Right hindlimb (tissue), 1 donor: Measurements from ENCODE around the gene FYB2.

ENCODE experiments used
- DNase-seq: peaks from one replicate; pipeline ENCODE4 v3.0.0-alpha.2; 2018

Gene FYB2

GRCh38 chr1:56831871-56832693 lies 12.9 kb upstream of the FYB2 start:
- peak; percentile 80 for DNase-seq

GRCh38 chr1:56830052-56830451 lies 10.8 kb upstream of the FYB2 start:
- DNase-seq = no peak

- DNase-seq = no peak
Measured at GRCh38 chr1:56827711-56828110, 8.5 kb upstream of the FYB2 start.

DNA sequence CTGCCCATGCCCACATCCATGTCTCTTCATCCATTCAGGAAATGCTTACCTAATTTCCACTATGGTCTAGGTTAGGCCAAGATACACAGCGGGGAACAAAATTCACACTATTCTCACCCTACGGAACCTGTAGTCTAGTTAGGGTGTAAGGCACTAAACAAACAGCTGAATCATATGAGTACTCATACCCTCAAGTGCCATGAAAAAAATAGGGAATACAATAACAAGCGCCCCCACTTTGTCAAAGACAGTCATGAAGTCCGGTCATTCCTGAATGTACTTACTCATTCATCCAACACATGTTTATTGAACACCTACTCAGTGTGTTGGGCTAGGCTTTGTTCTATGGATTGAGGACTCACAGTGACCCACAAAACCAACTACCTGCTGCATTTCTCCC lies 6.2 kb upstream of the FYB2 start:
- DNase-seq = no peak

- DNase-seq = no peak
Measured at GRCh38 chr1:56824938-56825337, 5.7 kb upstream of the FYB2 start.

DNA sequence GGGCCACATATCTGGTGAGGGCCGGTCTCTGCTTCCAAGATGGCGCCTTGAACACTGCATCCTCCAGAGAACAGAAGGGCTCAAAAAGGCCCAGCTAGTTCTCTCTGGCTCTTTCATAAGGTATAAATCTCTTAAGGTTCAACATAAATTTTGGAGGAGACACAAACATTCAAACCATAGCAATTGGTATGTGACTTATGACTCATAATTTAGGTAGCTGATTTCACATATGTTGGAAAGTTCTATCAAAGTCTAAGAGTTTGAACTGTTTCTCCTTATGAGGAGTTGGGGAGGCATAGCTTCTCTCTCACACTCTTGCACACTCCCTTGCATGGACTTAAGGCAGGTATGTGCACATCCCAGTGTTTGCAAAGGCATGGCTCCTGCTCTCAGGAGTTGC lies 5.1 kb upstream of the FYB2 start:
- DNase-seq = no peak

GRCh38 chr1:56821462-56821797 lies 2.2 kb upstream of the FYB2 start:
- DNase-seq = no peak

DNA sequence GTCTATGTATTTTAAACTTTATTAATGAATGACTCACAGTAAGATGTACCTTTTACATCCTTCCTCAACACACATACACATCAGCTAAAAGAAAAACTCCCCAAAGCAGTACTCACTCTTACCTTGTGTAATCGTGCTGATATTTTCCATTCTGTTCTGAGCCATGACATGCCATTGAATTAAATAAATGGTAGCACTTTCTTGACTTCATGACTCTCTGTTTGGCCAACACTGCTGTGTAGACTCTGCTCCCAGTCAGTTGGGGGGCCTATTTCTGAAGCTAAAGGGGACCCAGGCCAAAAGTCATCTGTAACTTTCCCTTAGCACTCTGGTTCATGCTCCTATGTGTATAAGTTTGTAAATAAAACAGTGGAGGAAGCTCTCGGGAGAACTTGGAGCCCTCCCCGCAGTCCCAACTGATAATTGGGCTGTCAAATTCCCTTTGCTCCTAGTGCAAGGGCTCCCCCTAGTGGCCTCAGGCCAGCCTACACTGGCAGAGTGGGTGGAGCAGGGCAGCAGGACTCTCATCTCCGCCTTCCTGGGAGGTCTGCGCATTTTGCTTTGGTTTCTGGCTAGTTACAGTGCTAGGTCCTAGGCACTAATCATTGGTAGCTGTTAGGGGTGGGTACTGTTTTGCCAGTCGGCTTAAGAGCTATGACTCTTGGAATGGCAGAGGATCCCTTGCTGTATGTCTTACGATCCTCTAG lies 1.7 kb upstream of the FYB2 start:
- peak; percentile 76 for DNase-seq

GRCh38 chr1:56817716-56818463 lies 1.3 kb downstream of the FYB2 start:
- no peak for DNase-seq

DNA sequence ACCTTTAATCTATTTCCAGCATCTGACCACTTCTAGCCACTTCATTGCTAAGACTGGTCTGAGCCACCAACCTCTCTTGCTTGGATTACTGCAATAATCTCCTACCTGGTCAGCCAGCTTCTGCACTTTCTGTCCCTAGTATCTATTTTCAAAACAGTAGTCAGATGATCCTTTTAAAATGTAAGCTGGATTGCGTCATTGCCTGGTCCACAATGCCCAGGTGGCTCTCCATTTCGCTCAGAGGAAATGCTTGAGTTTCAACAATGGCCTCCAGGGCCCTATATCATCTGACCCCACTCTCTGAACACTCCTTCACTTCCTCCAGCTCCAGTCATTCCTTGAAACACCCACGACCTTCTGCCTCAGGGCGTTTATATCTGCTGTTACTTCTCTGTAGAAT lies 2.3 kb downstream of the FYB2 start:
- no peak for DNase-seq

DNA sequence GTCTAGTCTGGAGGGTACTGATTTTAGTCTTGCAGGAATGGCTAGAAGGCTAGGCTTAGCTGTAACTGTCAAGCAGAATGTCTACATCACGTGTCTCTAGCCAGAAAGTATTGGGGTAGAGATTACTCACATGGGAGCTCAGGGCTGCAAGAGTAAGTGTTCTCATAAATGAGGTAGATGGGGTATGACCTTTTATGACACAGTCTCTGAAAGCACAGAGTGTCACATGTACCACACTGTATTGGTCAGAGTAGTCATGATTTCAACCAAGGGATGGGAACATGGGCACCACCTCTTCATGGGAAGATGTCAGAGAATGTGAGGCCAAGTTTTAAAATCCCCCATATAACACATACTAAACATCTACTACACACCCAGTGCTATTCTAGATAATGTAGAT lies 2.9 kb downstream of the FYB2 start:
- DNase-seq = no peak

DNA sequence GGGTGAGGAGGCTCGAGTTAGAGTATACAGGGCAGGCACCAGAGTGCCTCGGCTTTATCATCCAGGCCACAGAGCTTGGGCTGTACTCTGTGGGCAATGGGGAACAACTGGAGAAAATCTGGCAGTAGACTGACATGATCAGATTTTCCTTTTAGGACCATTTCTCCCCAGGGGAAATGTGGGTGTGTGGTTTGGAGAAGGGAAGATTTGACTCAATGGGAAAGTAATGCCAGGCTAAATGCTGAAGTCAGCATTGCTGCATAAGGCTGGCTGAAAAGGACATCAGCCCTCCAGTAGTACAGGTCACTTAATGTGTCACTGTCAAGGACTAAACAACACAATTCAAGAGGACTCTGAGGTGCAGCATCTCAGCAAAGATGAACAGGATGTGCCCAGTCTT lies 5.0 kb downstream of the FYB2 start:
- no peak for DNase-seq

GRCh38 chr1:56811331-56811730 lies 7.9 kb downstream of the FYB2 start:
- DNase-seq = no peak

- DNase-seq = no peak
Measured at GRCh38 chr1:56808410-56808809, 10.8 kb downstream of the FYB2 start.

GRCh38 chr1:56806804-56807203 lies 12.4 kb downstream of the FYB2 start:
- DNase-seq = peak; percentile 58

DNA sequence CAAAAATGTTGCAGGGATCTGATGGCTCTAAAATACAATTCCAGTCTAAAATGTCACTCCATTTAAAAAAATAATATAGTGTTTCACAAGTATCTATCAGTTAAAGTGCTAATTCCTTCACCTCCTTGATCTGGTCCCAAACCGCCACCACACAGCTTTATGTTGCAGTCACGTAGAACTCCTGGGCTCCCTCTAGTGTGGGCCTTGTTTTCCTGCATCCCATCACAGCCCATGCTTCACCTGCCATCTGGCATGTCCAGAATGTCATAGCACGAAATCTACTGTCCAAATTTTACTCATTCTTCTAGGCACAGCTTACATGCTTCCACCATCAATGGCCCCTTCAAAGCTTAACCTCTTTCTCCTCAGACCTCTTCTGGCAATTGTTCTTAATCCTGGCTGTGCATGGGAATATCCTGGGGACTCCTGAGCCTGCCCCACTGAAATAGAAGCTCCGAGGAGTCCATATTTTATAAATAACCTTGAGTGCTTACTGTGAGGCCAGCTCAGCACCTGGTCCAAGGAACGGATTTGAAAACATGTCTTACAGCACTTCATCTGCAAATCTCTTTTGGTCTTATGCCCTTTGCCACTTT lies 15.5 kb downstream of the FYB2 start:
- no peak for DNase-seq

DNA sequence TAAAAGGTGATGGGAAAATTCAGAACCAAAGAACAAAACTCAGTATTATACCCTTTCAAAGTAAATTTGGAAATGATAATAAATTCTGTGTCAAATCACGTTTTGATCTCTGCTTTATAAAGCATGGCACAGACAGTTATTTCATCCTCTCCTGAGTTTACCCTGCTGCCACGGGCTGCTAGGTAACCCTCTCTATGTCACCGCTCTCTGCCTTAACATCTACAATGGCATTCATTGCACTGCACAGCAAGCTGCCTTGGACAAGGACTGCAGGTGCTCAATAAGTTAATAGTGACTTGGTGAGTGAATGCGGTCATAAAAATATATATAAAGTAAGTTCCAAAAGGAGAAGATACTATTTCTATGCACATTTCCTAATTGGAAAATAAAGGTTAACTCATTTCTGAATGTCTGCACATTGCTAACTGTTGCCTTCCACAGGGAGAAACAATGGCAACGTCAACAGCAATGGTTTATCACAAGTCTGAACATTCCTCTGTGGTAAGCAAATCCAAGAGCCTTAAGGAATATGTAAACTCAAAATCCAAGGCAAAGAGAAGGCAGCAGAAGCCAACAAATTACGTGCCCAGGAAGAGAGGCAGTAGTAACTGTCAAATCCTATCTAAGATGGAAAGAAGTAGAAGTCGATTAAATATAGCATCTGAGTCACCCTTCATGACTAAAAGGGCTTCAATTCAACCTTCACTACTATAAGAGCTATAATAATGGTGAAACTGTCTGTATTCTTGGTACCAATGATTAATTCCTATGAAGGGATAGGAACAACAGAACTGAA lies 19.4 kb downstream of the FYB2 start:
- DNase-seq = no peak

DNA sequence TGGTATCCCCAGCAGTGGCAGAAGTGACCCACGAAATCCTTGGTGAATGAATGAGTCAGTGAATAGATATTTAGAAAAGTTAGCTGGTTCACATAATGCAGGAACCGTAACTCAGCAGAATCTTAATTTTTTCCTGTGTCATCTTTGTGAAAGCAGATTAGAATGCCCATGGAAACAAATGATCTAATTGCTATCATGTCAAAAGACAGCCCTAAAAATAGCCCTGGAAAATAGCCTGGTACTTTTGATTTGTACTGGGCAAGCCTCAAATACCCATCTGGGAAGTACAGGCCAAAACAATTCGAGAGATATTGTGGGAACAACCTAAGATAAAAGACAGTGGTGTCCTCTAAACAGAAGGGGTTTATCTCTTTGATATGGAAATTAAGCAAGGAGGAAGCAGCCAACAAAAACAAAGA lies 21.1 kb downstream of the FYB2 start:
- no peak for DNase-seq

- DNase-seq = no peak
Measured at GRCh38 chr1:56797065-56797685, 22.0 kb downstream of the FYB2 start.

DNA sequence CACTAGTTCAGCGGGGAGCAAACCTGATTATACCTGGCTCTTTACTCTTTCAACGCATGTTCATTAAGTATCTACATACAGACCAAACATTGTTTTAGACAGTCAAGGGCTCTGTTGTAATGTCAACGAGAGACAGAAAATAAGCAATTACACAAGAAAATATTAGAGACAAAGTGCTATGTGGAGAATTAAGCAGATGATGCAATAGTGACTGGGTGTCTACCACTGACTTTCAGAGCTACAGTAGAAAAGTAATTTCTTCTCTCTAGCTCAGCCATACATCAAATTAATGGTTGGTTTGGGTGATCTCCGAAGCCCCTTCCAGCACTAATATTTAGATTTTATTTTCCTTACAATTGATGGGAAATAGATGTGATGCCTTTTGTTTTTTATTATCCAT lies 23.3 kb downstream of the FYB2 start:
- no peak for DNase-seq

GRCh38 chr1:56790036-56790435 lies 29.2 kb downstream of the FYB2 start:
- no peak for DNase-seq

DNA sequence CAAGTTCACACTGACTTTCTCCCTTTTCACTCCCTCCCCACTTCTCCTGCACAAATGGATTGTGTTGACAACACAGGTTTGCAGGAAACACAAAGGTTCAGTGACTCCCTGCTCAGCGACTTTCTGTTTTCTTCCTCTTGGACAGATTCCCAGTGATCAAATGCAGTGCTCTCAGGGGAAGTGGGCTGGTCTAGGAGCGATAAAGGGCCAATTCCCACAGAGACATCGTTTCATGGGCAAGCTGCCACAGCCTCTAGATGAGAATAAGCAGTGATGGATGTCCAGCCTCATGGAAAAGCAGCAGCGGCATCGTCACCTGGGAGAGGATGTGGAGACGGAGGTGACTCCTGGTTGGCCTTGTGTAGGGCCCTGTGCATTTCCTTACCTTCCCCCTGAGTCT lies 30.6 kb downstream of the FYB2 start:
- no peak for DNase-seq
